Small intestine (tissue), 7 donors: Measurements from ENCODE around the gene SLU7. TPM values are rescaled to one million over a fixed set of nuclear protein-coding genes. Genes with fewer than 3 reads are reported as not detected.

Experiments used
- DNase-seq, 2 donors: peaks; one replicate each; pipeline versions ENCODE4 v3.0.0 to v3.0.0-alpha.2; 2013
- FAIRE-seq: peaks from 2 replicates; lab custom pipeline; 2012; peaks lifted over from hg19 to GRCh38; lab: Jason Lieb, UNC
- H3K27ac ChIP-seq, 3 donors: one replicate each; pipeline ENCODE4 v1.5.1; 2013; ENCODE audit warnings: low read length in 2 of 3, mild to moderate bottlenecking in 2 of 3, control low read depth in 1 of 3, inconsistent platforms in 1 of 3, low read depth in 1 of 3, moderate library complexity in 1 of 3
- H3K27me3 ChIP-seq, 3 donors: one replicate each; pipeline ENCODE4 v1.6.1; 2013; ENCODE audit warnings: low read length in 3 of 3, inconsistent platforms in 1 of 3; ENCODE audit not compliant: control insufficient read depth in 3 of 3, insufficient read depth in 3 of 3
- H3K36me3 ChIP-seq, 3 donors: one replicate each; pipeline ENCODE4 v1.6.1; 2013; ENCODE audit warnings: low read length in 3 of 3, inconsistent platforms in 1 of 3, low read depth in 1 of 3, mild to moderate bottlenecking in 1 of 3, moderate library complexity in 1 of 3; ENCODE audit not compliant: control insufficient read depth in 3 of 3, insufficient read depth in 2 of 3
- H3K4me1 ChIP-seq, 3 donors: one replicate each; pipeline ENCODE4 v1.6.1; 2013; ENCODE audit warnings: low read length in 2 of 3, inconsistent platforms in 1 of 3, low read depth in 1 of 3, mild to moderate bottlenecking in 1 of 3, moderate library complexity in 1 of 3; ENCODE audit not compliant: control insufficient read depth in 3 of 3, insufficient read depth in 2 of 3
- H3K4me3 ChIP-seq, 3 donors: one replicate each; pipeline ENCODE4 v1.5.1; 2013; ENCODE audit warnings: low read length in 3 of 3, control low read depth in 1 of 3, inconsistent platforms in 1 of 3, low read depth in 1 of 3, mild to moderate bottlenecking in 1 of 3, moderate library complexity in 1 of 3
- H3K9me3 ChIP-seq, 2 donors: one replicate each; pipeline ENCODE4 v1.6.1; 2013; ENCODE audit warnings: low read depth in 1 of 2, low read length in 1 of 2; ENCODE audit not compliant: control insufficient read depth in 2 of 2, insufficient read depth in 1 of 2
- WGBS, 3 donors: extraction: QIAGEN DNeasy Blood & Tissue Kit; methylation state at CpG; one replicate each; pipeline ENCODE4 v1.1.7; 2013; 5-methylcytosine and 5-hydroxymethylcytosine counted together
- polyA plus RNA-seq, 4 donors: library from polyadenylated mRNA; stranded (reverse) in 3 of 4; unstranded in 1 of 4; fragments of 200-250 nt in 3 of 4; fragments of 120-200 nt in 1 of 4; gene quantifications; one replicate each; pipeline versions ENCODE4 v1.2.1 to v1.2.3, GENCODE V29; 2013
- donor health status: healthy with polysubstance abuse.
- donor health status: control.
- donor health status: control.
- donor health status: Bipolar disorder and iron deficiency.
- donor health status: healthy.

SLU7 gene
- polyA plus RNA-seq, 4 donors: 19.9 to 44.0 (median 37.3) TPM

- Histone ChIP-seq H3K9me3 (peaks cover 0 to 3% of the 10 kb centered on the region in 2 donors), H3K27me3 (no peaks in the 10 kb centered on the region), H3K27ac (no peak overlapping the region), H3K36me3 (no peaks in the 10 kb centered on the region), H3K4me1 (no peaks in the 10 kb centered on the region), H3K4me3 (no peak overlapping the region)
- WGBS, 3 donors: 84 to 91% (median 85%) methylated on average over 9 of the region's 9 CpGs
- FAIRE-seq (no peak), DNase-seq (no peak)
These were observed 37.7 kb upstream of the SLU7 start for GRCh38 chr5:160456480-160457177.

- Histone ChIP-seq H3K9me3 (no peaks in the 10 kb centered on the region), H3K36me3 (no peaks in the 10 kb centered on the region), H3K27ac (no peak overlapping the region), H3K4me3 (no peak overlapping the region), H3K27me3 (no peaks in the 10 kb centered on the region), H3K4me1 (no peaks in the 10 kb centered on the region)
- DNase-seq (no peak), FAIRE-seq (no peak)
- WGBS, 3 donors: 84 to 92% (median 92%) methylated on average over 4 of the region's 4 CpGs
These were observed 36.7 kb upstream of the SLU7 start for GRCh38 chr5:160455600-160455999.

- H3K4me1 ChIP-seq: no peaks in the 10 kb centered on the region
- no peaks in the 10 kb centered on the region for H3K36me3 ChIP-seq
- WGBS, 3 donors: 73 to 83% (median 77%) methylated on average over 1 of the region's 1 CpG
- H3K27ac ChIP-seq: no peak overlapping the region
- DNase-seq (no peak), FAIRE-seq (no peak)
- H3K9me3 ChIP-seq: no peaks in the 10 kb centered on the region
- no peaks in the 10 kb centered on the region for H3K27me3 ChIP-seq
- H3K4me3 ChIP-seq: no peak overlapping the region
These were observed 34.9 kb upstream of the SLU7 start for GRCh38 chr5:160453751-160454150.

GRCh38 chr5:160452795-160453194 lies 33.9 kb upstream of the SLU7 start:
- Histone ChIP-seq H3K4me1 (no peaks in the 10 kb centered on the region), H3K27me3 (no peaks in the 10 kb centered on the region), H3K9me3 (no peaks in the 10 kb centered on the region), H3K4me3 (no peak overlapping the region), H3K27ac (no peak overlapping the region), H3K36me3 (no peaks in the 10 kb centered on the region)
- DNase-seq (no peak), FAIRE-seq (no peak)
- 68 to 80% (median 71%) methylated on average over 6 of the region's 6 CpGs for WGBS, 3 donors

GRCh38 chr5:160452036-160452435 lies 33.2 kb upstream of the SLU7 start:
- Histone ChIP-seq H3K27me3 (no peaks in the 10 kb centered on the region), H3K4me3 (no peak overlapping the region), H3K36me3 (no peaks in the 10 kb centered on the region), H3K27ac (no peak overlapping the region), H3K4me1 (no peaks in the 10 kb centered on the region), H3K9me3 (no peaks in the 10 kb centered on the region)
- DNase-seq: no peak
- FAIRE-seq: no peak

- H3K4me3 ChIP-seq: no peak overlapping the region
- no peak for FAIRE-seq
These were observed 32.4 kb upstream of the SLU7 start for GRCh38 chr5:160451281-160451680.

GRCh38 chr5:160450164-160450932 lies 31.5 kb upstream of the SLU7 start:
- no peaks in the 10 kb centered on the region for H3K36me3 ChIP-seq
- no peak overlapping the region for H3K27ac ChIP-seq
- no peaks in the 10 kb centered on the region for H3K4me1 ChIP-seq
- no peaks in the 10 kb centered on the region for H3K9me3 ChIP-seq
- DNase-seq: no peak
- no peak overlapping the region for H3K4me3 ChIP-seq
- no peaks in the 10 kb centered on the region for H3K27me3 ChIP-seq
- WGBS, 3 donors: 88 to 94% (median 92%) methylated on average over 9 of the region's 9 CpGs
- FAIRE-seq: no peak

More at GRCh38 chr5:160451281-160451680, 32.4 kb upstream of the SLU7 start:
- DNase-seq: no peak
- Histone ChIP-seq H3K36me3 (no peaks in the 10 kb centered on the region), H3K27me3 (no peaks in the 10 kb centered on the region), H3K4me1 (no peaks in the 10 kb centered on the region), H3K27ac (no peak overlapping the region), H3K9me3 (no peaks in the 10 kb centered on the region)
- WGBS, 3 donors: 98% methylated on average over 2 of the region's 2 CpGs

GRCh38 chr5:160449458-160449857 lies 30.6 kb upstream of the SLU7 start:
- Histone ChIP-seq H3K36me3 (no peaks in the 10 kb centered on the region), H3K9me3 (no peaks in the 10 kb centered on the region), H3K4me3 (no peak overlapping the region), H3K27ac (no peak overlapping the region), H3K4me1 (no peaks in the 10 kb centered on the region), H3K27me3 (no peaks in the 10 kb centered on the region)
- no peak for DNase-seq
- no peak for FAIRE-seq
- WGBS, 3 donors: 88 to 91% (median 88%) methylated on average over 3 of the region's 3 CpGs
